Hematopoietic multipotent progenitor cell (in vitro differentiated cells): ENCODE data around the gene EME1. TPM values are rescaled to one million over a fixed set of nuclear protein-coding genes. Genes with fewer than 3 reads are reported as not detected.
A peak's percentile ranks its signal among the peaks of the same experiment; 100 is the strongest.
"Not testable (repeated sequence)": the region's sequence is repeated elsewhere in the genome, so short reads cannot be mapped to it uniquely, and the experiment has no call there.

Experiments
- DNase-seq, 3 donors: peaks; one replicate each; pipeline ENCODE4 v3.0.0-alpha.2; 2011 to 2015; ENCODE audit warnings: low read depth in 2 of 3, low spot score in 2 of 3
- total RNA-seq: library from RNA; depleted of rRNA; stranded (reverse); fragments of >200 nt; gene quantifications from one replicate; pipeline ENCODE4 v1.2.3, GENCODE V29; 2012

Gene EME1
- total RNA-seq = 1.3 TPM

GRCh38 chr17:50372758-50373556, at the start of gene EME1, which contains the start of gene MRPL27:
TSS of gene EME1 (plus strand) at chr17:50373229. CDS start at chr17:50375209, 1,980 bp downstream.
TSS of gene MRPL27 (minus strand) at chr17:50373184. CDS start at chr17:50373170, 14 bp downstream.
- DNase-seq = peak; percentile 88 to 93 (median 89)

- DNase-seq = no peak
These were observed 47.1 kb upstream of the EME1 start for GRCh38 chr17:50325906-50326305.

- no peak for DNase-seq
These were observed 46.1 kb upstream of the EME1 start for GRCh38 chr17:50326831-50327364.

GRCh38 chr17:50328363-50329325, 44.4 kb upstream of the EME1 start:
- no peak for DNase-seq

- no peak for DNase-seq
These were observed 43.3 kb upstream of the EME1 start for GRCh38 chr17:50329716-50330115.

- DNase-seq = no peak
These were observed 42.8 kb upstream of the EME1 start for GRCh38 chr17:50330151-50330775.

- no peak for DNase-seq
These were observed 41.8 kb upstream of the EME1 start for GRCh38 chr17:50331085-50331791.

GRCh38 chr17:50332196-50332595, 40.8 kb upstream of the EME1 start:
- no peak for DNase-seq

- not testable (repeated sequence) for DNase-seq
These were observed 39.6 kb upstream of the EME1 start for GRCh38 chr17:50333291-50334057.

- DNase-seq = no peak
These were observed 35.1 kb upstream of the EME1 start for GRCh38 chr17:50337956-50338355.

GRCh38 chr17:50338645-50339044, 34.4 kb upstream of the EME1 start:
- DNase-seq = no peak

GRCh38 chr17:50339381-50339780, 33.6 kb upstream of the EME1 start:
- no peak for DNase-seq

GRCh38 chr17:50344731-50345365, 28.2 kb upstream of the EME1 start:
- no peak for DNase-seq

- peak; percentile 78 to 88 (median 87) for DNase-seq
These were observed 27.4 kb upstream of the EME1 start, which contains the start of gene XYLT2 for GRCh38 chr17:50345432-50346312. TSS of gene XYLT2 (plus strand) at chr17:50346126. CDS start at chr17:50346141, 15 bp downstream.

- DNase-seq = peak in 2 of 3 donors; percentile 34 to 44
These were observed 26.5 kb upstream of the EME1 start for GRCh38 chr17:50346313-50347116.

- DNase-seq = no peak
These were observed 25.7 kb upstream of the EME1 start for GRCh38 chr17:50347117-50347893.
